Islet of Langerhans (tissue), 1 donor: ENCODE data around the gene KRTAP6-1.

Source experiments
- FAIRE-seq: peaks from one replicate; lab custom pipeline; 2011; peaks lifted over from hg19 to GRCh38; lab: Jason Lieb, UNC

The KRTAP6-1 gene

DNA sequence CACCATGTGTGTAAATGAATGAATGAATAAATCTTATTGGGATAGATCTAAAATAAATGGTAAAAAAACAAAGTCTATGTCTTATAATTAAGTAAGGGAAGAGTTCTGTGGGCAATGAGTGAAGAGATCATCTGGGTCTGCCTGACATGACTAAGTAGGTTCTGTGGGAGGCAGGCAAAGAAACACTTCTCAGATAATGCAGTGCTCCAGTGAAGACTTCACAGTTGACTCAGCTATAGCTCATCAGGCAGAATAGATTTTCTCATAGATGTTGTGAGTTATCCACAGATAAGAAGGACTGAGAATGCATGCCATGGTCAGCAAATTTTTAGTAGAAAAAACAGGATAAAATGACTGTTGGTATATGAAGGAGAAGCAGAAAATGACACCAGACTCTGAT is 36.0 kb downstream of the KRTAP6-1 start:
- FAIRE-seq, result no peak

DNA sequence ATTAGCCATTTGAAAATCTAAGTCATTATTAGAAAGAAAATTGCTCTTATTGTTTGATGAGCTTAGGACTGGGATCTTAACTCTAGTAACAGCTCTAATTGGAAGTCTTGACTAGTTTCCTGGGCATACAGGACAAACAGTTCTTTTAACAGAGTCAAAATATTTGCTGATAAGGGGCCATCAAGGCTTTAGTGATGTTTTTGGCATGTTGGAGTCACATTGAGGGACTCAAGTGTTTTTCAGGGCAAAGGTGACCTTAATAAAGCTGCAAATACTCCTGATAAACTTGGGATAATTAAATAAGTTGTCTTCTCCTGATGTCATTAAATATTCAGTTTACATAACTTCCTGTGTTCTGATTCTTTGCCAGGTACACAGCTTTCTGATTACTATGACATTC is 46.1 kb downstream of the KRTAP6-1 start:
- no peak for FAIRE-seq

DNA sequence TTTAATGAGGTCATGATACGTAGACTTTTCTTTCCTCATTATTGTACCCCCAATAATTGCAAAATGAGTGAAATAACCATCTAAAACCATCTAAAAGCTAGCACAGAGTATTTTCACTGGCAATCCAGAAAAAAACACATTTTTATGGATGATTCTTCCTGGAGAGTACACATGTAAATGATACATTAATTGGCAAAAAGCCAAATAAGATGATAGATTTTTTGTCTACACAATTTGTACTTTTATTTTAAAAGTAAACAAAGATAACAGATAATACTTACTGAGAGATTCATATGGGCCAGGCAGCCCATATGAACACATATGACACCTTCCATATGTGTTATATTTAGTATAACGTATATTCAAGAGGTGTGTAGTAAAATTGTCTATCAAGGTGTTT is 50.1 kb downstream of the KRTAP6-1 start:
- FAIRE-seq, result no peak
